Keratinocyte (primary cell): ENCODE results near the gene LIPT2. TPM values are rescaled to one million over a fixed set of nuclear protein-coding genes. Genes with fewer than 3 reads are reported as not detected.

Source experiments
- DNase-seq: peaks from one replicate; pipeline ENCODE4 v3.0.0-alpha.2; 2011; ENCODE audit warnings: low read depth, missing footprints, low spot score
- FAIRE-seq: peaks from 2 replicates; lab custom pipeline; 2011; peaks lifted over from hg19 to GRCh38; lab: Jason Lieb, UNC
- H2AFZ ChIP-seq: 2 replicates; pipeline ENCODE4 v1.6.0; 2012; ENCODE audit warnings: low read length, control low read depth, inconsistent platforms; ENCODE audit not compliant: control insufficient read depth
- H3K27ac ChIP-seq: 2 replicates; pipeline ENCODE4 v1.5.1; 2011; ENCODE audit warnings: low read length; ENCODE audit not compliant: control insufficient read depth, insufficient read depth
- H3K27me3 ChIP-seq: 3 replicates; pipeline ENCODE4 v1.6.0; 2011; ENCODE audit warnings: low read length; ENCODE audit not compliant: control insufficient read depth, insufficient read depth; ENCODE audit errors: extremely low read depth
- H3K36me3 ChIP-seq, 2 experiments: 2 replicates in 1 of 2; 3 replicates in 1 of 2; pipeline ENCODE4 v1.5.1; 2011; ENCODE audit warnings: low read length in 2 of 2, mild to moderate bottlenecking in 1 of 2; ENCODE audit not compliant: control insufficient read depth in 2 of 2, insufficient read depth in 2 of 2; ENCODE audit errors: extremely low read depth in 1 of 2
- H3K4me1 ChIP-seq: 3 replicates; pipeline ENCODE4 v1.5.1; 2011; ENCODE audit warnings: low read length; ENCODE audit not compliant: control insufficient read depth, insufficient read depth; ENCODE audit errors: extremely low read depth
- H3K4me2 ChIP-seq: 3 replicates; pipeline ENCODE4 v1.6.0; 2011; ENCODE audit warnings: low read depth, low read length; ENCODE audit not compliant: control insufficient read depth, insufficient read depth; ENCODE audit errors: extremely low read depth
- H3K4me3 ChIP-seq, 3 experiments: fragments of 200-600 bp in 1 of 3; sonication (generic) in 1 of 3; 2 replicates in 2 of 3; 3 replicates in 1 of 3; pipeline ENCODE4 v1.5.1; 2011 to 2016; ENCODE audit warnings: low read length in 3 of 3, mild to moderate bottlenecking in 3 of 3, control low read depth in 2 of 3, inconsistent platforms in 1 of 3, low read depth in 1 of 3, mixed read lengths in 1 of 3, mixed run types in 1 of 3, moderate library complexity in 1 of 3; ENCODE audit not compliant: control insufficient read depth in 2 of 3, insufficient read depth in 2 of 3; ENCODE audit errors: extremely low read depth in 1 of 3
- H3K79me2 ChIP-seq: 2 replicates; pipeline ENCODE4 v1.6.0; 2012; ENCODE audit warnings: low read length; ENCODE audit not compliant: control insufficient read depth, insufficient read depth
- H3K9ac ChIP-seq: 3 replicates; pipeline ENCODE4 v1.6.0; 2011; ENCODE audit warnings: low read length; ENCODE audit not compliant: control insufficient read depth, insufficient read depth; ENCODE audit errors: extremely low read depth
- H3K9me1 ChIP-seq: 3 replicates; pipeline ENCODE4 v1.6.0; 2011; ENCODE audit warnings: low read length; ENCODE audit not compliant: control insufficient read depth, insufficient read depth; ENCODE audit errors: extremely low read depth
- H3K9me3 ChIP-seq: 2 replicates; pipeline ENCODE4 v1.5.1; 2012; ENCODE audit warnings: low read depth, low read length; ENCODE audit not compliant: control insufficient read depth
- H4K20me1 ChIP-seq: 3 replicates; pipeline ENCODE4 v1.6.0; 2011; ENCODE audit warnings: low read length; ENCODE audit not compliant: control insufficient read depth, insufficient read depth; ENCODE audit errors: extremely low read depth
- EZH2 ChIP-seq: IDR thresholded peaks from one replicate; pipeline ENCODE4 v1.6.1; 2012; ENCODE audit warnings: inconsistent platforms, mild to moderate bottlenecking, low read length, moderate library complexity
- dilution Hi-C: fragments of 300-500 bp; cut with MboI; formaldehyde crosslinking; loops from one replicate; pipeline ENCODE4 v1.7.0; 2020; ENCODE audit warnings: low sequenced_read_pairs; ENCODE audit not compliant: extremely low pct_ligation_motif_present
- polyA plus RNA-seq, 5 experiments: library from polyadenylated mRNA; depleted of rRNA in 3 of 5; stranded (reverse) in 3 of 5; stranded (forward) in 1 of 5; unstranded in 1 of 5; fragments of >200 nt; gene quantifications; 1 replicate in 1 of 5; 2 replicates in 3 of 5; 3 replicates in 1 of 5; pipeline versions ENCODE4 v1.2.1 to v1.2.3, GENCODE V29; 2011 to 2012; ENCODE audit warnings: missing spikeins in 2 of 5, low read depth in 1 of 5, low replicate concordance in 1 of 5
- TF ChIP-seq, protein P1 (sequence below), 3 experiments: IDR thresholded peaks in 1 of 3; conservative IDR thresholded peaks in 1 of 3; optimal IDR thresholded peaks in 1 of 3; 2 replicates in 2 of 3; 3 replicates in 1 of 3; pipeline versions ENCODE3 to v1.5.1; 2011; ENCODE audit warnings: low read length in 3 of 3, mild to moderate bottlenecking in 3 of 3, moderate library complexity in 2 of 3, control low read depth in 1 of 3, inconsistent platforms in 1 of 3; ENCODE audit not compliant: insufficient read depth in 2 of 3; ENCODE audit errors: extremely low read depth in 1 of 3

The LIPT2 gene
- polyA plus RNA-seq, 1 donor (not counting 4 experiments of a cell fraction or from before 2014, with no cell fraction given) = 2.3 TPM

DNA sequence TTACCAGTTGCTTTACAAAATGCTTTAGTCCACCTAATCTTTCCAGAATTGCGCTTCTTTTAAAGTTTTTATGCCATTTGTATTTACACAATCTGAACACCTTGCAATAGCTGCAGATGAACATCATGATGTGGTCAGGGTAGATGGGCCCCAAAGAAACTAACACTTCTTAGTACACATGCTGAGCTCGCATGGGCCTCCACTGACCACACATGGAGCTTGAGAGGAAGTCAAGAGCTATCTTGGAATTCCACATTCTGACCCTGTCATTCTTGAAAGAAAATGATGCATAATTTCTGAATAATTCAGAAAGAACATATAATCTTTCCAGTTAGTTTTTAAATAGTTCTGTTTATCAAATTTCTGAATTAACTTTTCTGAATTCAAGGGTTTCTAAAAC lies 7.7 kb downstream of the LIPT2 start:
- FAIRE-seq = no peak
- no peaks in the 10 kb centered on the region for H3K9me1 ChIP-seq
- H3K9ac ChIP-seq = no peak overlapping the region
- no peak overlapping the region for H3K4me2 ChIP-seq
- H2AFZ ChIP-seq = no peak overlapping the region
- H3K36me3 ChIP-seq = no peaks in the 10 kb centered on the region
- H3K79me2 ChIP-seq = no peaks in the 10 kb centered on the region
- H3K9me3 ChIP-seq = no peaks in the 10 kb centered on the region
- no peak for DNase-seq
- H3K27me3 ChIP-seq = no peaks in the 10 kb centered on the region
- H4K20me1 ChIP-seq = no peaks in the 10 kb centered on the region
- dilution Hi-C loops = no loop called here
- no peaks in the 10 kb centered on the region for H3K4me1 ChIP-seq
- TF ChIP-seq, protein P1, sequence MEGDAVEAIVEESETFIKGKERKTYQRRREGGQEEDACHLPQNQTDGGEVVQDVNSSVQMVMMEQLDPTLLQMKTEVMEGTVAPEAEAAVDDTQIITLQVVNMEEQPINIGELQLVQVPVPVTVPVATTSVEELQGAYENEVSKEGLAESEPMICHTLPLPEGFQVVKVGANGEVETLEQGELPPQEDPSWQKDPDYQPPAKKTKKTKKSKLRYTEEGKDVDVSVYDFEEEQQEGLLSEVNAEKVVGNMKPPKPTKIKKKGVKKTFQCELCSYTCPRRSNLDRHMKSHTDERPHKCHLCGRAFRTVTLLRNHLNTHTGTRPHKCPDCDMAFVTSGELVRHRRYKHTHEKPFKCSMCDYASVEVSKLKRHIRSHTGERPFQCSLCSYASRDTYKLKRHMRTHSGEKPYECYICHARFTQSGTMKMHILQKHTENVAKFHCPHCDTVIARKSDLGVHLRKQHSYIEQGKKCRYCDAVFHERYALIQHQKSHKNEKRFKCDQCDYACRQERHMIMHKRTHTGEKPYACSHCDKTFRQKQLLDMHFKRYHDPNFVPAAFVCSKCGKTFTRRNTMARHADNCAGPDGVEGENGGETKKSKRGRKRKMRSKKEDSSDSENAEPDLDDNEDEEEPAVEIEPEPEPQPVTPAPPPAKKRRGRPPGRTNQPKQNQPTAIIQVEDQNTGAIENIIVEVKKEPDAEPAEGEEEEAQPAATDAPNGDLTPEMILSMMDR (optimal IDR thresholded peaks at IDR 0.05 in 1 of 3, IDR thresholded peaks at IDR 0.05 in 1 of 3, conservative IDR thresholded peaks at IDR 0.05 in 1 of 3; ENCODE audit: extremely low read depth in 1 of 3, insufficient read depth in 2 of 3, low read length in 3 of 3) = no peak
- TF ChIP-seq EZH2 = no peak
- no peak overlapping the region for H3K4me3 ChIP-seq
- H3K27ac ChIP-seq = no peak overlapping the region

DNA sequence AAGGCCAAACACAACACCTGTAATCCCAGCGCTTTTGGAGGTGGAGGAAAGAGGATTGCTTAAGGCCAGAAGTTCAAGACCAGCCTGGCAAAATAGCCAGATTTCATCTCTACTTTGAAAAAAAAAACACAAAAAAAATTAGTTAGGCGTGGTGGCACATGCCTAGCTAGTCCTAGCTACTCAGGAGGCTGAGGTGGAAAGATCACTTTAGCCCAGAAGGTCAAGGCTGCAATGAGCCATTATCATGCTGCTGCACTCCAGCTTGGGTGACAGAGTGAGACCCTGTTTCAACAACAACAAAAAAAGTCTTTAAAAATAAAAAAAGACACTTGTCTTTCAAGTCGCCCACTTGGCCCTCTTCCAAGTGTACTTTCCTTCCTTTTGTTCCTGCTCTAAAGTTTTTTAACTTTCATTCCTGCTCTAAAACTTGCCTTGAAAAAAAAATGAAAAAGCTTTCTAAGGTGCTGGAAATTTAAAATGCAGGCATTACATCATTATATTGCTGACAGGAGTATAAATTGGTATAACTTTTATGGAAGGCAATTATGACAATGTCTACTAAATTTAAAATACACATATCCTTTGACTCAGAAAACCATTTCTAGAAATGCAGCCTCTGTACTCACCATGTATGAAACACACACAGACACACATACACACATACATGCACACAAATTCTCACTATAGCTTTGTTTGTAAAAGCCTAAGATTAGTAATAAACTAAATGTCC lies 12.7 kb downstream of the LIPT2 start:
- no peaks in the 10 kb centered on the region for H4K20me1 ChIP-seq
- FAIRE-seq (no peak), DNase-seq (no peak)
- H3K4me3 ChIP-seq = no peak overlapping the region
- TF ChIP-seq, protein P1 (optimal IDR thresholded peaks at IDR 0.05 in 1 of 3, IDR thresholded peaks at IDR 0.05 in 1 of 3, conservative IDR thresholded peaks at IDR 0.05 in 1 of 3; ENCODE audit: extremely low read depth in 1 of 3, insufficient read depth in 2 of 3, low read length in 3 of 3) = no peak
- TF ChIP-seq EZH2 = no peak
- no peaks in the 10 kb centered on the region for H3K9me3 ChIP-seq
- no peak overlapping the region for H2AFZ ChIP-seq
- dilution Hi-C loops = no loop called here
- H3K9ac ChIP-seq = no peak overlapping the region
- no peak overlapping the region for H3K27ac ChIP-seq
- no peak overlapping the region for H3K4me2 ChIP-seq
- no peaks in the 10 kb centered on the region for H3K9me1 ChIP-seq
- no peaks in the 10 kb centered on the region for H3K79me2 ChIP-seq
- no peaks in the 10 kb centered on the region for H3K4me1 ChIP-seq
- no peaks in the 10 kb centered on the region for H3K27me3 ChIP-seq
- H3K36me3 ChIP-seq = no peaks in the 10 kb centered on the region
